Endothelial cell of umbilical vein (primary cell): ENCODE measurements around the gene LMF1. TPM values are rescaled to one million over a fixed set of nuclear protein-coding genes. Genes with fewer than 3 reads are reported as not detected.

Experiments used
- BruUV-seq: library from RNA; stranded (reverse); fragments of 400-500 nt; replicated peaks from 2 replicates; lab custom pipeline; 2021; lab: Mats Ljungman, UMichigan
- CTCF ChIA-PET: fragments of 300-600, 350-600 bp; sonication (Branson Sonifier 250); formaldehyde crosslinking; loops from one replicate; lab custom pipeline; 2021; ENCODE audit warnings: antibody characterized with exemption, inconsistent platforms; lab: Charles Lee
- POLR2A ChIA-PET: fragments of 300-600, 350-600 bp; sonication (Branson Sonifier 250); formaldehyde crosslinking; loops from one replicate; lab custom pipeline; 2021; ENCODE audit warnings: antibody characterized with exemption, inconsistent platforms; lab: Charles Lee
- DNase-seq: peaks from one replicate; pipeline ENCODE4 v3.0.0-alpha.2; 2011; ENCODE audit warnings: low read depth, low spot score
- FAIRE-seq: peaks from 2 replicates; lab custom pipeline; 2011; peaks lifted over from hg19 to GRCh38; lab: Jason Lieb, UNC
- H2AFZ ChIP-seq: 2 replicates; pipeline ENCODE4 v1.6.0; 2012; ENCODE audit warnings: low read depth, low read length, control low read depth, inconsistent platforms
- H3K27ac ChIP-seq: 2 replicates; pipeline ENCODE4 v1.5.1; 2011; ENCODE audit warnings: low read depth, mild to moderate bottlenecking, control low read depth, low read length, moderate library complexity; ENCODE audit not compliant: insufficient read depth
- H3K27me3 ChIP-seq, 2 experiments: 2 replicates each; pipeline versions ENCODE4 v1.6.0 to v1.6.1; 2011; ENCODE audit warnings: low read length in 2 of 2, mixed read lengths in 1 of 2; ENCODE audit not compliant: control insufficient read depth in 2 of 2, insufficient read depth in 2 of 2
- H3K36me3 ChIP-seq, 2 experiments: 2 replicates in 1 of 2; 3 replicates in 1 of 2; pipeline ENCODE4 v1.5.1; 2011; ENCODE audit warnings: low read length in 2 of 2, mild to moderate bottlenecking in 1 of 2, moderate library complexity in 1 of 2; ENCODE audit not compliant: control insufficient read depth in 2 of 2, insufficient read depth in 2 of 2; ENCODE audit errors: extremely low read depth in 1 of 2
- H3K4me1 ChIP-seq: 3 replicates; pipeline ENCODE4 v1.5.1; 2011; ENCODE audit warnings: mild to moderate bottlenecking, low read length; ENCODE audit not compliant: control insufficient read depth, insufficient read depth; ENCODE audit errors: extremely low read depth
- H3K4me2 ChIP-seq: 2 replicates; pipeline ENCODE4 v1.6.1; 2011; ENCODE audit warnings: low read length, control low read depth, mixed read lengths; ENCODE audit not compliant: insufficient read depth
- H3K4me3 ChIP-seq, 3 experiments: fragments of 200-600 bp in 1 of 3; sonication (generic), shearing (Covaris generic) in 1 of 3; replicated peaks in 1 of 3; 2 replicates each; pipeline ENCODE4 v1.5.1; 2011 to 2016; ENCODE audit warnings: control low read depth in 3 of 3, low read length in 3 of 3, mild to moderate bottlenecking in 2 of 3, inconsistent platforms in 1 of 3, low read depth in 1 of 3, moderate library complexity in 1 of 3; ENCODE audit not compliant: insufficient read depth in 1 of 3
- H3K79me2 ChIP-seq: 2 replicates; pipeline ENCODE4 v1.6.0; 2012; ENCODE audit warnings: low read length, inconsistent platforms; ENCODE audit not compliant: control insufficient read depth, insufficient read depth
- H3K9ac ChIP-seq: replicated peaks from 2 replicates; pipeline ENCODE3; 2011; ENCODE audit warnings: low read length, control low read depth; ENCODE audit not compliant: insufficient read depth; ENCODE audit errors: extremely low read depth
- H3K9me1 ChIP-seq: replicated peaks from 3 replicates; pipeline ENCODE4 v1.6.0; 2011; ENCODE audit warnings: mild to moderate bottlenecking, low read length; ENCODE audit not compliant: control insufficient read depth, insufficient read depth; ENCODE audit errors: extremely low read depth
- H3K9me3 ChIP-seq: replicated peaks from 2 replicates; pipeline ENCODE4 v1.5.1; 2012; ENCODE audit warnings: low read length, inconsistent platforms; ENCODE audit not compliant: control insufficient read depth, insufficient read depth
- H4K20me1 ChIP-seq: replicated peaks from 2 replicates; pipeline ENCODE3; 2011; ENCODE audit warnings: mild to moderate bottlenecking, low read length; ENCODE audit not compliant: control insufficient read depth, insufficient read depth; ENCODE audit errors: extremely low read depth
- EZH2 ChIP-seq: IDR thresholded peaks from 2 replicates; pipeline ENCODE4 v1.6.1; 2012; ENCODE audit warnings: borderline replicate concordance, low read depth, mild to moderate bottlenecking, moderate library complexity, low read length, inconsistent platforms; ENCODE audit not compliant: severe bottlenecking
- FOS ChIP-seq: IDR thresholded peaks from 2 replicates; pipeline ENCODE4 v1.6.1; 2011; ENCODE audit warnings: mild to moderate bottlenecking, low read length, moderate library complexity, borderline replicate concordance; ENCODE audit not compliant: insufficient read depth
- GATA2 ChIP-seq: IDR thresholded peaks from 2 replicates; pipeline ENCODE4 v1.7.0; 2011; ENCODE audit warnings: low read depth, mild to moderate bottlenecking, moderate library complexity, mixed read lengths, low read length; ENCODE audit not compliant: insufficient read length, insufficient read depth
- JUN ChIP-seq: IDR thresholded peaks from 2 replicates; pipeline ENCODE4 v1.6.1; 2011; ENCODE audit warnings: borderline replicate concordance, low read depth; ENCODE audit not compliant: insufficient read length, insufficient read depth
- MAX ChIP-seq: IDR thresholded peaks from 2 replicates; pipeline ENCODE4 v1.6.1; 2011; ENCODE audit not compliant: insufficient read depth, insufficient read length
- MYC ChIP-seq: IDR thresholded peaks from one replicate; pipeline ENCODE4 v1.6.1; 2011; ENCODE audit warnings: mild to moderate bottlenecking, low read depth, low read length
- POLR2A ChIP-seq: IDR thresholded peaks from 2 replicates; pipeline ENCODE4 v1.6.1; 2012; ENCODE audit warnings: low read depth, mild to moderate bottlenecking, control low read depth, low read length
- POLR2AphosphoS5 ChIP-seq: IDR thresholded peaks from 2 replicates; pipeline ENCODE4 v1.6.1; 2012; ENCODE audit warnings: low read depth, mild to moderate bottlenecking, control low read depth, low read length, moderate library complexity; ENCODE audit not compliant: insufficient read depth
- dilution Hi-C: fragments of 300-500 bp; cut with MboI; formaldehyde crosslinking; loops from one replicate; pipeline ENCODE4 v1.15.0; 2019; ENCODE audit warnings: low sequenced_read_pairs; ENCODE audit not compliant: extremely low pct_ligation_motif_present
- intact Hi-C: fragments of 100-400 bp; cut with micrococcal nuclease; formaldehyde crosslinking; loops from one replicate; pipeline ENCODE4 v1.10.0; 2022
- polyA plus RNA-seq, 4 experiments: library from polyadenylated mRNA; depleted of rRNA in 3 of 4; stranded (reverse) in 3 of 4; unstranded in 1 of 4; fragments of >200 nt; gene quantifications; 2 replicates each; pipeline versions ENCODE4 v1.2.1 to v1.2.3, GENCODE V29; 2011 to 2012; ENCODE audit warnings: missing spikeins in 1 of 4
- total RNA-seq: library from RNA; stranded (reverse); gene quantifications from 2 replicates; pipeline ENCODE4 v1.2.3, GENCODE V29; 2021
- TF ChIP-seq, protein P1 (sequence below), 2 donors: IDR thresholded peaks; 1 replicate in 1 of 2; 2 replicates in 1 of 2; pipeline ENCODE4 v1.5.1; 2011; ENCODE audit warnings: low read length in 2 of 2, mild to moderate bottlenecking in 2 of 2, moderate library complexity in 2 of 2, control low read depth in 1 of 2, inconsistent platforms in 1 of 2, low read depth in 1 of 2; ENCODE audit not compliant: insufficient read depth in 1 of 2; ENCODE audit errors: extremely low read depth in 1 of 2

The LMF1 gene
- total and polyA plus RNA-seq, 2 donors (not counting 3 experiments of a cell fraction or from before 2014, with no cell fraction given): 17.8 TPM

GRCh38 chr16:878886-879285, 91.9 kb downstream of the LMF1 start:
- no TSS peak for BruUV-seq

More at GRCh38 chr16:878886-879285, 91.9 kb downstream of the LMF1 start:
- dilution Hi-C loops: no loop called here
- POLR2A ChIA-PET: no interaction called here
- H3K9me3 ChIP-seq: no peaks in the 10 kb centered on the region
- no peak overlapping the region for H3K9ac ChIP-seq
- no peak for FAIRE-seq
- DNase-seq: no peak
- H2AFZ ChIP-seq: no peak overlapping the region
- CTCF ChIA-PET: interaction anchor here (1.3 kb wide), 1 partner anchor 178 kb away, joined by 3 read pairs; no protein-coding TSS in a partner anchor
- H3K9me1 ChIP-seq: no peaks in the 10 kb centered on the region
- H3K27ac ChIP-seq: no peak overlapping the region
- H3K4me3 ChIP-seq: no peak overlapping the region
- no peaks in the 10 kb centered on the region for H4K20me1 ChIP-seq
- no peaks in the 10 kb centered on the region for H3K4me1 ChIP-seq
- no peak overlapping the region for H3K4me2 ChIP-seq
- no peaks in the 10 kb centered on the region for H3K36me3 ChIP-seq
- no peaks in the 10 kb centered on the region for H3K27me3 ChIP-seq
- no peak for TF ChIP-seq FOS
- TF ChIP-seq, protein P1, sequence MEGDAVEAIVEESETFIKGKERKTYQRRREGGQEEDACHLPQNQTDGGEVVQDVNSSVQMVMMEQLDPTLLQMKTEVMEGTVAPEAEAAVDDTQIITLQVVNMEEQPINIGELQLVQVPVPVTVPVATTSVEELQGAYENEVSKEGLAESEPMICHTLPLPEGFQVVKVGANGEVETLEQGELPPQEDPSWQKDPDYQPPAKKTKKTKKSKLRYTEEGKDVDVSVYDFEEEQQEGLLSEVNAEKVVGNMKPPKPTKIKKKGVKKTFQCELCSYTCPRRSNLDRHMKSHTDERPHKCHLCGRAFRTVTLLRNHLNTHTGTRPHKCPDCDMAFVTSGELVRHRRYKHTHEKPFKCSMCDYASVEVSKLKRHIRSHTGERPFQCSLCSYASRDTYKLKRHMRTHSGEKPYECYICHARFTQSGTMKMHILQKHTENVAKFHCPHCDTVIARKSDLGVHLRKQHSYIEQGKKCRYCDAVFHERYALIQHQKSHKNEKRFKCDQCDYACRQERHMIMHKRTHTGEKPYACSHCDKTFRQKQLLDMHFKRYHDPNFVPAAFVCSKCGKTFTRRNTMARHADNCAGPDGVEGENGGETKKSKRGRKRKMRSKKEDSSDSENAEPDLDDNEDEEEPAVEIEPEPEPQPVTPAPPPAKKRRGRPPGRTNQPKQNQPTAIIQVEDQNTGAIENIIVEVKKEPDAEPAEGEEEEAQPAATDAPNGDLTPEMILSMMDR (IDR thresholded peaks at IDR 0.05; ENCODE audit: extremely low read depth in 1 of 2, insufficient read depth in 1 of 2, low read depth in 1 of 2, low read length in 2 of 2): no peak
- TF ChIP-seq POLR2AphosphoS5: no peak
- no peak for TF ChIP-seq JUN
- TF ChIP-seq POLR2A: no peak
- no peak for TF ChIP-seq MYC
- TF ChIP-seq MAX: no peak
- TF ChIP-seq EZH2: no peak
- no peak for TF ChIP-seq GATA2
- intact Hi-C loops: no loop called here
- H3K79me2 ChIP-seq: no peaks in the 10 kb centered on the region
